Esophagus squamous epithelium (tissue), 4 donors: ENCODE results near the gene ANKRD23.

Experiments used
- CTCF ChIP-seq, 6 experiments: fragments of 450-650 bp in 4 of 6; fragments of 200-600 bp in 2 of 6; sonication (generic) in 2 of 6; IDR thresholded peaks; one replicate each; pipeline ENCODE4 v1.5.1; 2016 to 2019; ENCODE audit warnings: antibody characterized with exemption in 6 of 6, mild to moderate bottlenecking in 4 of 6, moderate library complexity in 4 of 6
- POLR2A ChIP-seq, 4 donors: fragments of 450-650 bp; IDR thresholded peaks; one replicate each; pipeline ENCODE4 v1.6.1; 2017; ENCODE audit warnings: antibody characterized with exemption in 4 of 4, mild to moderate bottlenecking in 4 of 4, moderate library complexity in 3 of 4

- TF ChIP-seq POLR2A (IDR thresholded peaks at IDR 0.05) (no peak), CTCF (IDR thresholded peaks at IDR 0.05) (no peak)
Observed at GRCh38 chr2:96873651-96874096, 29.9 kb upstream of the ANKRD23 start.
